Measurements from ENCODE around the gene CNOT6. TPM values are rescaled to one million over a fixed set of nuclear protein-coding genes. Genes with fewer than 3 reads are reported as not detected.

CNOT6 gene
- total and polyA plus RNA-seq, 10 of the 15 experiments (the other 5 are each of a cell fraction or from before 2014, with no cell fraction given) = 3.8 to 22.1 (median 12.1) TPM

- BruUV-seq (replicated peaks) = no TSS peak
- in situ Hi-C loops (cut with MboI) (no loop called here), intact Hi-C loops (cut with micrococcal nuclease; ENCODE audit: unreplicated experiment) (no loop called here)
- no peak for FAIRE-seq
- H3K9ac ChIP-seq (ENCODE audit: control insufficient read depth, insufficient read depth, low read length) = no peak overlapping the region
- ChIA-PET POLR2A (interaction anchor here (0.7 kb wide), 1 partner anchor 121 kb away, joined by 9 read pairs; no protein-coding TSS in a partner anchor), RAD21 (ENCODE audit: unreplicated experiment) (no interaction called here), SMC1A (ENCODE audit: uncharacterized antibody, unreplicated experiment) (interaction anchor here (1.4 kb wide), 1 partner anchor 9 kb away, joined by 4 read pairs; no protein-coding TSS in a partner anchor), CTCF (no interaction called here)
- ATAC-seq = no peak
- peaks cover 7% of the 10 kb centered on the region for H3K79me2 ChIP-seq (ENCODE audit: control insufficient read depth, insufficient read depth, low read length)
- TF ChIP-seq SREBF1 (IDR thresholded peaks at IDR 0.05; ENCODE audit: low read length) (no peak), MEF2B (IDR thresholded peaks at IDR 0.05; ENCODE audit: partially characterized antibody, poor library complexity, severe bottlenecking) (no peak), HSF1 (IDR thresholded peaks at IDR 0.05; ENCODE audit: low read depth, low read length) (no peak), RBBP5 (conservative IDR thresholded peaks at IDR 0.05) (no peak), CREB1 (IDR thresholded peaks at IDR 0.05; ENCODE audit: low read depth) (no peak), NBN (IDR thresholded peaks at IDR 0.05) (no peak), ZBED1 (IDR thresholded peaks at IDR 0.05; ENCODE audit: borderline replicate concordance) (no peak), E2F8 (IDR thresholded peaks at IDR 0.05; ENCODE audit: low read depth, partially characterized antibody) (no peak), TCF12 (IDR thresholded peaks at IDR 0.05; ENCODE audit: low read depth, low read length) (no peak), IKZF2 (IDR thresholded peaks at IDR 0.05) (no peak)
- H3K4me2 ChIP-seq (ENCODE audit: control insufficient read depth, insufficient read depth) = no peak overlapping the region
- H3K4me3 ChIP-seq = no peak overlapping the region
- DNase-seq (ENCODE audit: low read depth, low spot score) = no peak
- H3K4me1 ChIP-seq (ENCODE audit: control insufficient read depth, insufficient read depth, low read length) = 0 out of 2 replicates have a peak, but pooled peaks cover 6% of the 10 kb centered on the region
- no peaks in the 10 kb centered on the region for H3K27me3 ChIP-seq (replicated peaks in 1 of 2; ENCODE audit: control insufficient read depth in 2 of 2, insufficient read depth in 2 of 2, low read length in 1 of 2)
- H3K27ac ChIP-seq (ENCODE audit: control insufficient read depth, insufficient read depth) = no peak overlapping the region
- peaks cover 0 to 16% of the 10 kb centered on the region in 2 experiments; a peak in 3 of 4 replicates for H3K36me3 ChIP-seq (ENCODE audit: control insufficient read depth in 2 of 2, insufficient read depth in 2 of 2, low read length in 1 of 2)
- WGBS (ENCODE audit: insufficient coverage, insufficient replicate concordance, low lambda C conversion rate, missing lambda C conversion rate) = 79% methylated on average over 4 of the region's 4 CpGs
- H4K20me1 ChIP-seq (ENCODE audit: control insufficient read depth, insufficient read depth) = no peaks in the 10 kb centered on the region
- H2AFZ ChIP-seq (ENCODE audit: control insufficient read depth, low read depth, low read length) = no peak overlapping the region
- H3K9me3 ChIP-seq (replicated peaks; ENCODE audit: control insufficient read depth, insufficient read depth, low read length) = peaks cover 2% of the 10 kb centered on the region; the same call in 2 of the 3 replicates
Measured at GRCh38 chr5:180535573-180535972, 41.4 kb downstream of the CNOT6 start.

All from GM12878 (cell line).